CD4-positive, alpha-beta T cell treated with Interferon gamma for 1 hour (primary cell): ENCODE data around the gene CDK2AP2.
"Not testable (repeated sequence)": the region's sequence is repeated elsewhere in the genome, so short reads cannot be mapped to it uniquely, and the experiment has no call there.

Source experiments
- DNase-seq: peaks from one replicate; pipeline ENCODE4 v3.0.0-alpha.2; 2020

The CDK2AP2 gene

GRCh38 chr11:67507864-67508485 lies at the start of gene CDK2AP2:
TSS of gene CDK2AP2 (minus strand) at chr11:67508162. CDS start at chr11:67508082, 80 bp downstream.
- DNase-seq: peak; percentile 99

GRCh38 chr11:67556244-67556643 lies 48.3 kb upstream of the CDK2AP2 start:
- DNase-seq: no peak

- not testable (repeated sequence) for DNase-seq
Observed at GRCh38 chr11:67551697-67552096, 43.7 kb upstream of the CDK2AP2 start.

GRCh38 chr11:67551127-67551526 lies 43.2 kb upstream of the CDK2AP2 start:
- no peak for DNase-seq

GRCh38 chr11:67548555-67549110 lies 40.7 kb upstream of the CDK2AP2 start:
- DNase-seq: no peak

GRCh38 chr11:67548112-67548511 lies 40.1 kb upstream of the CDK2AP2 start:
- DNase-seq: not testable (repeated sequence)

GRCh38 chr11:67545280-67545679 lies 37.3 kb upstream of the CDK2AP2 start:
- DNase-seq: no peak

GRCh38 chr11:67544616-67545242 lies 36.8 kb upstream of the CDK2AP2 start:
- DNase-seq: no peak

GRCh38 chr11:67543585-67543984 lies 35.6 kb upstream of the CDK2AP2 start:
- DNase-seq: no peak

- no peak for DNase-seq
Observed at GRCh38 chr11:67542971-67543370, 35.0 kb upstream of the CDK2AP2 start.

GRCh38 chr11:67542169-67542568 lies 34.2 kb upstream of the CDK2AP2 start:
- no peak for DNase-seq

- no peak for DNase-seq
Observed at GRCh38 chr11:67541198-67541597, 33.2 kb upstream of the CDK2AP2 start.

GRCh38 chr11:67539550-67539949 lies 31.6 kb upstream of the CDK2AP2 start:
- DNase-seq: no peak

GRCh38 chr11:67538823-67539505 lies 31.0 kb upstream of the CDK2AP2 start:
- DNase-seq: no peak

- no peak for DNase-seq
Observed at GRCh38 chr11:67538306-67538705, 30.3 kb upstream of the CDK2AP2 start.

- DNase-seq: no peak
Observed at GRCh38 chr11:67535561-67535960, 27.6 kb upstream of the CDK2AP2 start.

- no peak for DNase-seq
Observed at GRCh38 chr11:67534070-67534679, 26.2 kb upstream of the CDK2AP2 start.

GRCh38 chr11:67532889-67533288 lies 24.9 kb upstream of the CDK2AP2 start:
- no peak for DNase-seq

GRCh38 chr11:67530282-67530592 lies 22.3 kb upstream of the CDK2AP2 start:
- DNase-seq: no peak

GRCh38 chr11:67528376-67528775 lies 20.4 kb upstream of the CDK2AP2 start:
- no peak for DNase-seq

GRCh38 chr11:67525275-67525976 lies 17.5 kb upstream of the CDK2AP2 start:
- DNase-seq: no peak

GRCh38 chr11:67524480-67524808 lies 16.5 kb upstream of the CDK2AP2 start:
- no peak for DNase-seq
